Adrenal gland (tissue), 12 donors: Measurements from ENCODE around the gene GLRA3. TPM values are rescaled to one million over a fixed set of nuclear protein-coding genes. Genes with fewer than 3 reads are reported as not detected.

Experiments
- DNase-seq, 7 donors: peaks; one replicate each; pipeline ENCODE4 v3.0.0-alpha.2; 2019 to 2020
- H3K27ac ChIP-seq, 5 donors: fragments of 200-600 bp; sonication (generic) in 4 of 5; 1 replicate in 3 of 5; 2 replicates in 2 of 5; pipeline versions ENCODE4 v1.5.1 to v1.8.0; 2016 to 2020; ENCODE audit warnings: mild to moderate bottlenecking in 1 of 5
- H3K27me3 ChIP-seq: fragments of 200-600 bp; 2 replicates; pipeline ENCODE4 v1.8.0; 2021
- H3K36me3 ChIP-seq, 2 donors: fragments of 200-600 bp; replicated peaks in 1 of 2; 1 replicate in 1 of 2; 2 replicates in 1 of 2; pipeline versions ENCODE4 v1.5.1 to v1.8.0; 2018 to 2022
- H3K4me1 ChIP-seq, 2 donors: fragments of 200-600 bp; replicated peaks in 1 of 2; 1 replicate in 1 of 2; 2 replicates in 1 of 2; pipeline versions ENCODE4 v1.5.1 to v1.8.0; 2018 to 2021
- H3K4me3 ChIP-seq, 4 donors: fragments of 200-600 bp; sonication (generic) in 3 of 4; one replicate each; pipeline ENCODE4 v1.5.1; 2016 to 2018
- H3K9me3 ChIP-seq, 3 donors: fragments of 200-600 bp; sonication (generic) in 1 of 3; replicated peaks in 1 of 3; 1 replicate in 2 of 3; 2 replicates in 1 of 3; pipeline versions ENCODE4 v1.5.1 to v1.8.0; 2016 to 2021
- POLR2A ChIP-seq, 2 donors: fragments of 450-650 bp; IDR thresholded peaks; one replicate each; pipeline ENCODE4 v1.6.1; 2017; ENCODE audit warnings: antibody characterized with exemption in 2 of 2, mild to moderate bottlenecking in 2 of 2, moderate library complexity in 1 of 2
- WGBS, 4 donors: extraction: QIAGEN DNeasy Blood & Tissue Kit in 2 of 4; methylation state at CpG; one replicate each; pipeline versions ENCODE4 v1.1.5 to v1.1.7; 2013 to 2017; 5-methylcytosine and 5-hydroxymethylcytosine counted together
- intact Hi-C, 2 donors: fragments of 100-400 bp; cut with DNase I; formaldehyde crosslinking; loops; one replicate each; pipeline versions ENCODE4 v1.14.1 to v1.15.0; 2022 to 2023
- polyA plus RNA-seq, 3 donors: library from polyadenylated mRNA; stranded (reverse); fragments of 200-250 nt in 2 of 3; fragments of 350-450 nt in 1 of 3; fragmentation: Illumina TruSeq in 1 of 3; extraction: RNeasy Lipid Tissue Mini Kit (QIAGEN cat#74804) in 1 of 3; gene quantifications; one replicate each; pipeline ENCODE4 v1.2.3, GENCODE V29; 2013 to 2014
- total RNA-seq, 9 donors: library from RNA; depleted of rRNA in 4 of 9; stranded (reverse); fragments of >200 nt in 4 of 9; fragments of 120-200 nt in 1 of 9; fragmentation: NEBNext Ultra II Directional in 1 of 9; extraction: Animal tissue kit (Norgen Biotek cat#: 25700) in 1 of 9; gene quantifications; one replicate each; pipeline versions ENCODE4 v1.1.0 to v1.2.4, GENCODE V29; 2013 to 2023
- TF ChIP-seq, protein P1 (sequence below), 6 experiments: fragments of 450-650 bp in 4 of 6; fragments of 200-600 bp in 2 of 6; sonication (generic) in 1 of 6; IDR thresholded peaks; 1 replicate in 5 of 6; 2 replicates in 1 of 6; pipeline versions ENCODE4 v1.5.1 to v1.8.0; 2016 to 2021; ENCODE audit warnings: antibody characterized with exemption in 6 of 6, mild to moderate bottlenecking in 2 of 6, moderate library complexity in 1 of 6
- donor health status: healthy with polysubstance abuse.
- donor health status: Bipolar disorder and iron deficiency.
- donor health status: DM: yes; HTN: yes; CAD: no.
- donor health status: DM: no; HTN: no; CAD: no.
- donor health status: DM: no; HTN: no; CAD: no.
- donor health status: DM: yes; HTN: yes; CAD: no.

GLRA3 gene
- total and polyA plus RNA-seq, 12 donors: 0.03 to 2.2 (median 0.24) TPM; not detected in 3

DNA sequence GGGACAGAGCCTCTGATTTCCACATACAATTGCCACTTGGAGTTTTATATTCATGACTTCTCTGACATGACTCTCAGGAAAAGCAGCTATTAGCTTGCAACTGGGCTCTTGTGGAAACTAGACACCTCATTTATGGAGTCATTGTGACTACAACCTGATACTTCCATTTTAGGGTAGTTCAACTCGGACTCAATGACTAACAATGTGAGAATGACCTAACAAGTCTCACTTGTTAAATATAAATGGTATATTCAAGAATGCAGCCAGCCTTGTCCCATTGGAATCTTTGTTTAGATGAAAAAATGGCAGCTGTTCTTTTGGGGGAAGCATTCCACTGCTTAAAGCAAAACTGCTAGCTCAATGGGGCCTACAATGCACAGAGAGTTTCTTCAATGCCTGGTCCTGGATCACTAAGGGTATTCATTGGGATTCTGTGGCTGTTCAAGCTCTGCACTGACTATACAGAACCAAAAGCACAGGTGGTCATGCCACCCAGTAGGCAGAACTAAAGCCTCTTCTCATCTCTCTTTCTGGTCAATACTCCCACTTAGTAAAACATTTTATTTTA is 36.5 kb upstream of the GLRA3 start:
- no peaks in the 10 kb centered on the region for H3K9me3 ChIP-seq
- intact Hi-C loops: no loop called here
- no peak overlapping the region for H3K27ac ChIP-seq
- no peaks in the 10 kb centered on the region for H3K4me1 ChIP-seq
- no peak for TF ChIP-seq POLR2A (IDR thresholded peaks at IDR 0.05)
- H3K4me3 ChIP-seq: no peak overlapping the region
- 32 to 55% (median 41%) methylated on average over 1 of the region's 1 CpG for WGBS, 4 donors
- no peak for DNase-seq
- H3K36me3 ChIP-seq: no peaks in the 10 kb centered on the region
- no peaks in the 10 kb centered on the region for H3K27me3 ChIP-seq

DNA sequence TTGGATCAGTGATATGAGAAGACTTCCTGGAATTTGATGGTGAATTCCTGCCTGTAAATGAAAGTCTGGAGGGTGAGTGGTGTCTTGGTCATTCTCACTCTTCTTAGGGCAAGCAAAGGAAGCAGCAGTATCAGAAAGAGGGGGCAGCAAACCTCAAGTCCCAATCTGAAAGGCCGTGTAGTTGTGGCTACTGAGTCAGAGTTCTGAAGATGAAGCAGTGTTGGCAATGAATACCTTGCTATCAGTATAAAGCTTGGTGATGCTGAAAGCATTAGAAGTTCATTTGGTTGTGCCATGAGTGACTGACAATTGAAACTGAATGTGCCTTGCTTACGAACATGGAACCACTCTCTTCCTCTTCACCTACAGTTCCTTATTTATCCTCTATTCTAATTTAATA is 35.0 kb upstream of the GLRA3 start:
- no peak for DNase-seq
- WGBS, 4 donors: 56 to 70% (median 66%) methylated on average over 2 of the region's 2 CpGs
- intact Hi-C loops: no loop called here

GRCh38 chr4:174860588-174860987 is 31.5 kb upstream of the GLRA3 start:
- no peaks in the 10 kb centered on the region for H3K4me1 ChIP-seq
- no peak for DNase-seq
- TF ChIP-seq, protein P1, sequence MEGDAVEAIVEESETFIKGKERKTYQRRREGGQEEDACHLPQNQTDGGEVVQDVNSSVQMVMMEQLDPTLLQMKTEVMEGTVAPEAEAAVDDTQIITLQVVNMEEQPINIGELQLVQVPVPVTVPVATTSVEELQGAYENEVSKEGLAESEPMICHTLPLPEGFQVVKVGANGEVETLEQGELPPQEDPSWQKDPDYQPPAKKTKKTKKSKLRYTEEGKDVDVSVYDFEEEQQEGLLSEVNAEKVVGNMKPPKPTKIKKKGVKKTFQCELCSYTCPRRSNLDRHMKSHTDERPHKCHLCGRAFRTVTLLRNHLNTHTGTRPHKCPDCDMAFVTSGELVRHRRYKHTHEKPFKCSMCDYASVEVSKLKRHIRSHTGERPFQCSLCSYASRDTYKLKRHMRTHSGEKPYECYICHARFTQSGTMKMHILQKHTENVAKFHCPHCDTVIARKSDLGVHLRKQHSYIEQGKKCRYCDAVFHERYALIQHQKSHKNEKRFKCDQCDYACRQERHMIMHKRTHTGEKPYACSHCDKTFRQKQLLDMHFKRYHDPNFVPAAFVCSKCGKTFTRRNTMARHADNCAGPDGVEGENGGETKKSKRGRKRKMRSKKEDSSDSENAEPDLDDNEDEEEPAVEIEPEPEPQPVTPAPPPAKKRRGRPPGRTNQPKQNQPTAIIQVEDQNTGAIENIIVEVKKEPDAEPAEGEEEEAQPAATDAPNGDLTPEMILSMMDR (IDR thresholded peaks at IDR 0.05): no peak
- no peak for TF ChIP-seq POLR2A (IDR thresholded peaks at IDR 0.05)
- intact Hi-C loops: no loop called here
- H3K9me3 ChIP-seq: no peaks in the 10 kb centered on the region
- H3K27ac ChIP-seq: no peak overlapping the region
- WGBS, 4 donors: 23 to 55% (median 40%) methylated on average over 1 of the region's 1 CpG
- no peaks in the 10 kb centered on the region for H3K36me3 ChIP-seq
- no peaks in the 10 kb centered on the region for H3K27me3 ChIP-seq
- H3K4me3 ChIP-seq: no peak overlapping the region

More for the DNA sequence above, 35.0 kb upstream of the GLRA3 start:
- Histone ChIP-seq H3K9me3 (no peaks in the 10 kb centered on the region), H3K36me3 (no peaks in the 10 kb centered on the region), H3K4me1 (no peaks in the 10 kb centered on the region), H3K4me3 (no peak overlapping the region), H3K27me3 (no peaks in the 10 kb centered on the region), H3K27ac (no peak overlapping the region)
- TF ChIP-seq, protein P1 (IDR thresholded peaks at IDR 0.05): no peak
- no peak for TF ChIP-seq POLR2A (IDR thresholded peaks at IDR 0.05)

- TF ChIP-seq, protein P1 (IDR thresholded peaks at IDR 0.05): no peak
- no peak for TF ChIP-seq POLR2A (IDR thresholded peaks at IDR 0.05)
- Histone ChIP-seq H3K27me3 (no peaks in the 10 kb centered on the region), H3K9me3 (no peaks in the 10 kb centered on the region), H3K27ac (no peak overlapping the region), H3K36me3 (no peaks in the 10 kb centered on the region), H3K4me1 (no peaks in the 10 kb centered on the region), H3K4me3 (no peak overlapping the region)
- intact Hi-C loops: no loop called here
- 35 to 64% (median 50%) methylated on average over 2 of the region's 2 CpGs for WGBS, 4 donors
- DNase-seq: no peak
Observed at GRCh38 chr4:174859904-174860303, 30.9 kb upstream of the GLRA3 start.
